PC-3 (cell line): ENCODE measurements around the gene CCDC159. TPM values are rescaled to one million over a fixed set of nuclear protein-coding genes. Genes with fewer than 3 reads are reported as not detected.
"Not testable (repeated sequence)": the region's sequence is repeated elsewhere in the genome, so short reads cannot be mapped to it uniquely, and the experiment has no call there.

Experiments
- ATAC-seq: fragments of 200-7000 bp; cut with Tn5 transposase; 2 replicates; pipeline ENCODE4 v1.9.1; 2020; ENCODE audit warnings: mild to moderate bottlenecking, moderate library complexity
- BruUV-seq: library from RNA; stranded (reverse); fragments of 400-500 nt; replicated peaks from 2 replicates; lab custom pipeline; 2021; lab: Mats Ljungman, UMichigan
- CTCF ChIA-PET: fragments of 300-600 bp; sonication (Branson Sonifier 250); formaldehyde crosslinking; loops from one replicate; lab custom pipeline; 2022; ENCODE audit warnings: antibody characterized with exemption; lab: Charles Lee
- POLR2A ChIA-PET: fragments of 300-600 bp; sonication (Branson Sonifier 250); formaldehyde crosslinking; loops from one replicate; lab custom pipeline; 2022; ENCODE audit warnings: antibody characterized with exemption; ENCODE audit not compliant: unreplicated experiment; lab: Charles Lee
- DNase-seq: peaks from one replicate; pipeline ENCODE4 v3.0.0-alpha.2; 2015
- H2AFZ ChIP-seq: fragments of 300-600 bp; sonication (generic); 2 replicates; pipeline ENCODE4 v1.6.0; 2016; ENCODE audit warnings: antibody characterized with exemption, low read length
- H3F3A ChIP-seq: fragments of 300-600 bp; sonication (generic); one replicate; pipeline ENCODE4 v1.6.0; 2017; ENCODE audit warnings: antibody characterized with exemption, low read length, control low read depth, mild to moderate bottlenecking; ENCODE audit not compliant: unreplicated experiment
- H3K27ac ChIP-seq: fragments of 300-600 bp; sonication (generic); 2 replicates; pipeline ENCODE4 v1.5.1; 2016; ENCODE audit warnings: mild to moderate bottlenecking, low read length
- H3K27me3 ChIP-seq: fragments of 300-600 bp; sonication (generic); 2 replicates; pipeline ENCODE4 v1.6.1; 2016; ENCODE audit warnings: low read length, mixed read lengths
- H3K36me3 ChIP-seq: fragments of 300-600 bp; sonication (generic); 2 replicates; pipeline ENCODE4 v1.6.1; 2016; ENCODE audit warnings: low read depth, mixed run types, low read length, mixed read lengths
- H3K4me1 ChIP-seq: fragments of 300-600 bp; sonication (generic); 2 replicates; pipeline ENCODE4 v1.5.1; 2016; ENCODE audit warnings: low read length; ENCODE audit not compliant: insufficient read depth
- H3K4me2 ChIP-seq: fragments of 300-600 bp; sonication (generic); 2 replicates; pipeline ENCODE4 v1.6.0; 2016; ENCODE audit warnings: low read length
- H3K4me3 ChIP-seq: fragments of 300-600 bp; sonication (generic); 2 replicates; pipeline ENCODE4 v1.5.1; 2016; ENCODE audit warnings: mild to moderate bottlenecking, low read length, mixed read lengths
- H3K79me2 ChIP-seq: fragments of 300-600 bp; sonication (generic); 2 replicates; pipeline ENCODE4 v1.6.1; 2017; ENCODE audit warnings: low read length, mixed read lengths
- H3K9ac ChIP-seq: fragments of 300-600 bp; sonication (generic); 2 replicates; pipeline ENCODE4 v1.6.0; 2016; ENCODE audit warnings: mild to moderate bottlenecking, low read length
- H3K9me2 ChIP-seq: fragments of 300-600 bp; sonication (generic); replicated peaks from 2 replicates; pipeline ENCODE4 v1.6.1; 2016; ENCODE audit warnings: mixed run types, low read length, mixed read lengths
- H3K9me3 ChIP-seq: fragments of 300-600 bp; sonication (generic); 2 replicates; pipeline ENCODE4 v1.6.1; 2016; ENCODE audit warnings: low read length, mixed read lengths
- H4K20me1 ChIP-seq: fragments of 300-600 bp; sonication (generic); 2 replicates; pipeline ENCODE4 v1.6.1; 2016; ENCODE audit warnings: low read length, mixed read lengths
- EZH2 ChIP-seq: fragments of 300-600 bp; sonication (generic); IDR thresholded peaks from one replicate; pipeline ENCODE4 v1.6.1; 2017; ENCODE audit warnings: antibody characterized with exemption, mild to moderate bottlenecking, low read length; ENCODE audit not compliant: unreplicated experiment
- EZH2phosphoT487 ChIP-seq: fragments of 300-600 bp; sonication (generic); IDR thresholded peaks from 2 replicates; pipeline ENCODE4 v1.6.1; 2018; ENCODE audit warnings: mild to moderate bottlenecking, antibody characterized with exemption, low read length, borderline replicate concordance
- intact Hi-C: fragments of 100-400 bp; cut with micrococcal nuclease; formaldehyde crosslinking; loops from 2 replicates; pipeline ENCODE4 v1.9.0; 2023
- total RNA-seq: library from RNA; depleted of rRNA; stranded (reverse); fragments of >200 nt; gene quantifications from 2 replicates; pipeline ENCODE4 v1.2.3, GENCODE V29; 2014
- TF ChIP-seq, protein P1 (sequence below): fragments of 300-600 bp; sonication (generic); conservative IDR thresholded peaks from 2 replicates; pipeline ENCODE4 v1.5.1; 2017; ENCODE audit warnings: antibody characterized with exemption, low read depth, mild to moderate bottlenecking, low read length

The CCDC159 gene
- total RNA-seq, 1 experiment from 2014 or later = 10.3 TPM

DNA sequence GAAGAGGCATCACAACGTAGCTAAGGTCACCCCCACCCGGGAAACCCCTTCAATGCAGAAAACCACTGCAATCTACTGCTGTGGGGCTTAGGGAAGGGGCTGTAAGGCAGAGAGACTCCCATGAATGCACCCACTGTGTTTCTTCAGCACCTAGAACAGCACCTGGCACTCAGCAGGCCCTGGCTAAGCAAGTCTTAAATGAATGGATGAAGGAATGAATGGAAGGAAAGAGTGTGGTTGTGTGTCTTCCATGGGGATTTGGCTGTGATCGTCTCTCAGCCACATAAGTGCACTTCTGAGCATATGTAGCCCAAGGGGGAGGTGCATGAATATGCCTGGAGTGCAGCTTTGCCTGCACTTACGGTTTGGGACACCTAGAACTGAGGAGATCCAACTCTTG lies 2.9 kb downstream of the CCDC159 start:
- TF ChIP-seq EZH2phosphoT487 = no peak
- TF ChIP-seq, protein P1, sequence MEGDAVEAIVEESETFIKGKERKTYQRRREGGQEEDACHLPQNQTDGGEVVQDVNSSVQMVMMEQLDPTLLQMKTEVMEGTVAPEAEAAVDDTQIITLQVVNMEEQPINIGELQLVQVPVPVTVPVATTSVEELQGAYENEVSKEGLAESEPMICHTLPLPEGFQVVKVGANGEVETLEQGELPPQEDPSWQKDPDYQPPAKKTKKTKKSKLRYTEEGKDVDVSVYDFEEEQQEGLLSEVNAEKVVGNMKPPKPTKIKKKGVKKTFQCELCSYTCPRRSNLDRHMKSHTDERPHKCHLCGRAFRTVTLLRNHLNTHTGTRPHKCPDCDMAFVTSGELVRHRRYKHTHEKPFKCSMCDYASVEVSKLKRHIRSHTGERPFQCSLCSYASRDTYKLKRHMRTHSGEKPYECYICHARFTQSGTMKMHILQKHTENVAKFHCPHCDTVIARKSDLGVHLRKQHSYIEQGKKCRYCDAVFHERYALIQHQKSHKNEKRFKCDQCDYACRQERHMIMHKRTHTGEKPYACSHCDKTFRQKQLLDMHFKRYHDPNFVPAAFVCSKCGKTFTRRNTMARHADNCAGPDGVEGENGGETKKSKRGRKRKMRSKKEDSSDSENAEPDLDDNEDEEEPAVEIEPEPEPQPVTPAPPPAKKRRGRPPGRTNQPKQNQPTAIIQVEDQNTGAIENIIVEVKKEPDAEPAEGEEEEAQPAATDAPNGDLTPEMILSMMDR = no peak
- no peak for TF ChIP-seq EZH2
- no peaks in the 10 kb centered on the region for H3K36me3 ChIP-seq
- H3K9me3 ChIP-seq = no peaks in the 10 kb centered on the region
- no peaks in the 10 kb centered on the region for H3F3A ChIP-seq
- POLR2A ChIA-PET = no interaction called here
- no peak overlapping the region for H3K9ac ChIP-seq
- ATAC-seq (no peak), DNase-seq (no peak)
- no peak overlapping the region for H3K4me2 ChIP-seq
- H3K9me2 ChIP-seq = no peaks in the 10 kb centered on the region
- no peak overlapping the region for H3K27ac ChIP-seq
- no peak overlapping the region for H3K4me3 ChIP-seq
- H4K20me1 ChIP-seq = no peaks in the 10 kb centered on the region
- peaks cover 11% of the 10 kb centered on the region for H3K79me2 ChIP-seq
- H2AFZ ChIP-seq = no peak overlapping the region
- intact Hi-C loops = no loop called here
- CTCF ChIA-PET = no interaction called here
- peaks cover 26% of the 10 kb centered on the region for H3K4me1 ChIP-seq
- no TSS peak for BruUV-seq
- no peaks in the 10 kb centered on the region for H3K27me3 ChIP-seq

DNA sequence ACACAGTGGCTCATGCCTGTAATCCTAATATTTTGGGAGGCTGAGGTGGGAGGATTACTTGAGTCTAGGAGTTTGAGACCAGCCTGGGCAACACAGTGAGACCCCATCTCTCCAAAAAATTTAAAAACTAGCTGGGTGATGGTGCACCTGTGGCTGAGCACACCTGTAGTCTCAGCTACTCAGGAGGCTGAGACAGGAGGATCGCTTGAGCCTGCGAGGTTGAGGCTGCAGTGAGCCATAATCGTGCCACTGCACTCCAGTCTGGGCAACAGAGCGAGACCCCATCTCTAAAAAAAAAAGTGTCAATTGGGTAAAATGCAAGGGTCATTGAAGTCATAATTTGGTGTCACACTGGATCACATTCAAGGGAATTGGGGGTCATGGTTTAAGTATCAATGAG lies 7.8 kb downstream of the CCDC159 start:
- H2AFZ ChIP-seq, H4K20me1 ChIP-seq, H3K27me3 ChIP-seq, H3K9me2 ChIP-seq, POLR2A ChIA-PET, DNase-seq, H3K27ac ChIP-seq, H3K36me3 ChIP-seq, H3K9ac ChIP-seq, BruUV-seq, H3K4me2 ChIP-seq, H3K4me1 ChIP-seq, intact Hi-C loops, H3K9me3 ChIP-seq, H3F3A ChIP-seq, H3K4me3 ChIP-seq, ATAC-seq: not testable (repeated sequence)
- H3K79me2 ChIP-seq = peaks cover 13% of the 10 kb centered on the region
- CTCF ChIA-PET = interaction anchor here (0.6 kb wide), 1 partner anchor 21 kb away, joined by 10 read pairs; the partner anchor contains the start of gene SWSAP1

DNA sequence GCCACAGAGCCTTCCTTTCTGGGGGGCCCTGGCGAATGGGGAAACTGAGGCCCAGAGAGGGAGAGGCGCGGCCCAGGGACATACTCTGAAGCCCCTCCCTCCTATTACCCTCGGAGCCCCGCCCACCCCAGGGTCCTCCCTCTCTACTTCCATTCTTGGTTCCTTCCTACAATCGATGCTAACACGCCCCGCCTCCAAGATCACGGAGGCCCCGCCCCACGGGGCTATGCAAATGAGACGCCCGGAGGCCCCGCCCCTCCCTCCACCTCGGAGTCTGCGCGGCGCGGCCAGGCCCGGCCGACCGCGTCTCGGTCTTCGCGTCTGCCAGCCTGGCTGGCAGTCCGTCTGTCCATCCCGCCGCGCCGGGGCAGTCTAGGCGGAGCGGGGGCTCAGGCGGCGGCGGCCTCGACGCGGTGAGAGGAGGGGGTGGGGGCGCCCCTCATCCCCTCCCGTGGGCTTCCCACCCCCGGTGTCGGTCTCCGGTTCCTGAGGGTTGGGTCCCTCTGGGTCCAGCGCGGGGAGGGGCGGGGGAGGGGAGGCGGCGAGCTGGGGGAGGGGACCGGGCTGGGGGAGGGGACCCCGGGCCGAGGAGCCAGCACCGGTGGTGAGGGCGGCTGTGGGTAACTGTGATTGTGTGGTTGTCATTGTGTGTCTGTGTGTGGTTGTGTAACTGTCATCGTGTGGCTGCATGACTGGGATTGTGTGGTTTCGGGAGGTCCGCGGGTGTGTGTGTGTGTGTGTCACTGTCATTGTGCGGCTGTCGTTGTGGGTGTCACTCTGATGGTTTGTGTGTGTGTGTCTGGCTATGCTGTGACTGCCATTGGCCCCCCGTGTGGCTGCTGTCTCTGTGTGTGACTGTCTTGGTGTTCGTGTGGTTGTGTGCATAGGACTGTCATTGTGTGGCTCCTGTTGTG lies 9.1 kb downstream of the CCDC159 start, which contains the start of gene PLPPR2:
Gene PLPPR2 (plus strand): TSS at position 273 of the 914 bp plus-strand sequence. CDS start 2,242 bp downstream, outside the sequence.
- H4K20me1 ChIP-seq = peaks cover 4% of the 10 kb centered on the region; the same call in 1 of the 2 replicates
- no peaks in the 10 kb centered on the region for H3K27me3 ChIP-seq
- H3K9ac ChIP-seq = peak within 1 kb of the TSS; percentile 46
- intact Hi-C loops = loop anchor here (1.0 kb wide), 1 partner anchor 9 kb away; the partner anchor contains the start of genes CCDC159 and TMEM205
- H3K9me3 ChIP-seq = no peaks in the 10 kb centered on the region
- H3F3A ChIP-seq = no peaks in the 10 kb centered on the region
- DNase-seq = peak; percentile 98
- H3K4me2 ChIP-seq = peak within 1 kb of the TSS; percentile 100
- ATAC-seq = peak; percentile 97
- no peaks in the 10 kb centered on the region for H3K36me3 ChIP-seq
- BruUV-seq = no TSS peak
- ChIA-PET POLR2A (no interaction called here), CTCF (no interaction called here)
- peak within 1 kb of the TSS; percentile 55 for H2AFZ ChIP-seq
- peaks cover 8% of the 10 kb centered on the region for H3K4me1 ChIP-seq
- peak within 1 kb of the TSS; percentile 90 for H3K4me3 ChIP-seq
- H3K79me2 ChIP-seq = peaks cover 13% of the 10 kb centered on the region
- no peaks in the 10 kb centered on the region for H3K9me2 ChIP-seq
- H3K27ac ChIP-seq = no peak within 1 kb of the TSS
- TF ChIP-seq EZH2 = no peak
- TF ChIP-seq, protein P1 = no peak
- TF ChIP-seq EZH2phosphoT487 = no peak
